Hepatocyte (in vitro differentiated cells): Measurements from ENCODE around the gene ANKS6. TPM values are rescaled to one million over a fixed set of nuclear protein-coding genes. Genes with fewer than 3 reads are reported as not detected.

Source experiments
- DNase-seq: peaks from one replicate; pipeline ENCODE4 v3.0.0-alpha.2; 2016; ENCODE audit warnings: low spot score
- H2AFZ ChIP-seq: fragments of 200-600 bp; sonication (generic); 2 replicates; pipeline ENCODE4 v1.6.0; 2016; ENCODE audit warnings: antibody characterized with exemption, mild to moderate bottlenecking
- H3K27ac ChIP-seq: fragments of 200-600 bp; sonication (generic); 2 replicates; pipeline ENCODE4 v1.5.1; 2016; ENCODE audit warnings: mild to moderate bottlenecking
- H3K27me3 ChIP-seq: fragments of 200-600 bp; sonication (generic); 2 replicates; pipeline ENCODE4 v1.6.1; 2016
- H3K36me3 ChIP-seq: fragments of 200-600 bp; sonication (generic); replicated peaks from 2 replicates; pipeline ENCODE4 v1.5.1; 2016; ENCODE audit warnings: low read depth; ENCODE audit not compliant: insufficient read depth
- H3K4me1 ChIP-seq: fragments of 200-600 bp; sonication (generic); 2 replicates; pipeline ENCODE4 v1.5.1; 2016; ENCODE audit warnings: mild to moderate bottlenecking, moderate library complexity; ENCODE audit not compliant: insufficient read depth
- H3K4me2 ChIP-seq: fragments of 200-600 bp; sonication (generic); 2 replicates; pipeline ENCODE4 v1.6.0; 2016
- H3K4me3 ChIP-seq: fragments of 200-600 bp; sonication (generic); 2 replicates; pipeline ENCODE4 v1.5.1; 2016; ENCODE audit warnings: mild to moderate bottlenecking
- H3K79me2 ChIP-seq: fragments of 200-600 bp; sonication (generic); 2 replicates; pipeline ENCODE4 v1.6.0; 2017; ENCODE audit warnings: mild to moderate bottlenecking
- H3K9me2 ChIP-seq: fragments of 200-600 bp; sonication (generic); replicated peaks from 2 replicates; pipeline ENCODE4 v1.6.0; 2017; ENCODE audit warnings: mild to moderate bottlenecking; ENCODE audit not compliant: insufficient read depth
- H3K9me3 ChIP-seq: fragments of 200-600 bp; sonication (generic); 2 replicates; pipeline ENCODE4 v1.5.1; 2016; ENCODE audit warnings: low read depth, mild to moderate bottlenecking
- H4K20me1 ChIP-seq: fragments of 200-600 bp; sonication (generic); 2 replicates; pipeline ENCODE4 v1.6.0; 2016; ENCODE audit warnings: mild to moderate bottlenecking; ENCODE audit not compliant: insufficient read depth, poor library complexity, severe bottlenecking
- CTCF ChIP-seq: fragments of 200-600 bp; sonication (generic); IDR thresholded peaks from 2 replicates; pipeline ENCODE4 v1.5.1; 2016; ENCODE audit warnings: antibody characterized with exemption, mild to moderate bottlenecking; ENCODE audit not compliant: poor library complexity
- EZH2 ChIP-seq: fragments of 200-600 bp; sonication (generic); IDR thresholded peaks from 2 replicates; pipeline ENCODE4 v1.6.1; 2016; ENCODE audit warnings: antibody characterized with exemption, mild to moderate bottlenecking, borderline replicate concordance
- EZH2phosphoT487 ChIP-seq: fragments of 200-600 bp; sonication (generic); IDR thresholded peaks from one replicate; pipeline ENCODE4 v1.6.1; 2018; ENCODE audit warnings: antibody characterized with exemption, mild to moderate bottlenecking, low read depth, moderate library complexity; ENCODE audit not compliant: unreplicated experiment, severe bottlenecking
- WGBS: methylation state at CpG from one replicate; pipeline ENCODE4 v1.1.6; 2016; ENCODE audit warnings: low lambda C conversion rate; ENCODE audit errors: missing lambda C conversion rate; 5-methylcytosine and 5-hydroxymethylcytosine counted together
- polyA plus RNA-seq: library from polyadenylated mRNA; unstranded; fragments of >200 nt; fragmentation: Nextera tagmentation; extraction: Ambion mirVana; gene quantifications from 2 replicates; pipeline ENCODE4 v1.2.1, GENCODE V29; 2016
- total RNA-seq: library from RNA; depleted of rRNA; stranded (reverse); fragments of >200 nt; gene quantifications from 2 replicates; pipeline ENCODE4 v1.2.3, GENCODE V29; 2014

ANKS6 gene
- total and polyA plus RNA-seq, 2 experiments from 2014 or later: 21.3 to 22.9 TPM

GRCh38 chr9:98808875-98809274 lies 12.5 kb upstream of the ANKS6 start:
- Histone ChIP-seq H2AFZ (no peak overlapping the region), H3K9me3 (no peaks in the 10 kb centered on the region), H3K4me2 (peak overlapping the region; percentile 97), H3K4me3 (no peak overlapping the region), H3K36me3 (no peaks in the 10 kb centered on the region), H3K27me3 (no peaks in the 10 kb centered on the region), H3K4me1 (peaks cover 38% of the 10 kb centered on the region), H3K79me2 (no peaks in the 10 kb centered on the region), H3K9me2 (no peaks in the 10 kb centered on the region), H4K20me1 (no peaks in the 10 kb centered on the region), H3K27ac (peak overlapping the region; percentile 69)
- whole genome bisulfite sequencing: 85% methylated on average over 2 of the region's 2 CpGs
- DNase-seq: no peak
- TF ChIP-seq EZH2 (no peak), EZH2phosphoT487 (no peak), CTCF (no peak)

- peak overlapping the region; percentile 97 for H3K4me2 ChIP-seq
- H3K79me2 ChIP-seq: no peaks in the 10 kb centered on the region
- H3K9me3 ChIP-seq: no peaks in the 10 kb centered on the region
- H3K4me3 ChIP-seq: peak overlapping the region; percentile 48
- H4K20me1 ChIP-seq: no peaks in the 10 kb centered on the region
- H3K27me3 ChIP-seq: no peaks in the 10 kb centered on the region
- DNase-seq: peak; percentile 35
- no peak for TF ChIP-seq EZH2phosphoT487
- no peak for TF ChIP-seq EZH2
- TF ChIP-seq CTCF: no peak
- peak overlapping the region; percentile 30 for H2AFZ ChIP-seq
- no peak overlapping the region for H3K27ac ChIP-seq
- H3K9me2 ChIP-seq: no peaks in the 10 kb centered on the region
- 51% methylated on average over 17 of the region's 17 CpGs for WGBS
- peaks cover 38% of the 10 kb centered on the region for H3K4me1 ChIP-seq
- H3K36me3 ChIP-seq: no peaks in the 10 kb centered on the region
These were observed 12.1 kb upstream of the ANKS6 start for GRCh38 chr9:98808411-98808815.

- WGBS: 2% methylated on average over 21 of the region's 46 CpGs
- Histone ChIP-seq H3K36me3 (no peaks in the 10 kb centered on the region), H4K20me1 (no peaks in the 10 kb centered on the region), H3K79me2 (no peaks in the 10 kb centered on the region), H3K4me1 (peaks cover 38% of the 10 kb centered on the region), H3K9me2 (no peaks in the 10 kb centered on the region), H3K27ac (no peak overlapping the region), H3K27me3 (no peaks in the 10 kb centered on the region), H2AFZ (peak overlapping the region; percentile 30), H3K4me2 (peak overlapping the region; percentile 97), H3K9me3 (no peaks in the 10 kb centered on the region), H3K4me3 (peak overlapping the region; percentile 48)
- no peak for TF ChIP-seq EZH2phosphoT487
- no peak for TF ChIP-seq EZH2
- no peak for TF ChIP-seq CTCF
- peak; percentile 40 for DNase-seq
These were observed 11.4 kb upstream of the ANKS6 start for GRCh38 chr9:98807814-98808195.
